ENCODE measurements around the gene ASTL.
A peak's percentile ranks its signal among the peaks of the same experiment; 100 is the strongest.

ASTL gene

DNA sequence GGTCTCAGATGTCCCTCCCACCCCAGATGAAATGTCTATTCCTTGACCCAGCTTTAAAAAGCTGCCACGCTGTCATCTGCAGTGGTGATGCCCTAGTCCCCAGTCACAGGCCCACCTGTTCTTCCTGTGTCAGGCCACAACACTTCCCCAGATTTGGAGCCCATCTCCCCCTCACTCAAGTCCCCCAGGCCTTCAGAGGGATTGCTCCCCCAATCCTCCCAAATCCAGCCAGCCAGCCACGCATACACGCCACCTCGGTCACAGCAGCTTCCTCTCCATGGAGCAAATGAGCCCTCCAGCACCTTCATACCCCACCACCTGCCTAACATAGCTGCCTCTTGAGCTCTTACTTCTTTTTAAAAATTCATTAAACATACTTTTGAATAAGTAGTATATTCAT lies 7.8 kb downstream of the ASTL start:
- DNase-seq = no peak

DNA sequence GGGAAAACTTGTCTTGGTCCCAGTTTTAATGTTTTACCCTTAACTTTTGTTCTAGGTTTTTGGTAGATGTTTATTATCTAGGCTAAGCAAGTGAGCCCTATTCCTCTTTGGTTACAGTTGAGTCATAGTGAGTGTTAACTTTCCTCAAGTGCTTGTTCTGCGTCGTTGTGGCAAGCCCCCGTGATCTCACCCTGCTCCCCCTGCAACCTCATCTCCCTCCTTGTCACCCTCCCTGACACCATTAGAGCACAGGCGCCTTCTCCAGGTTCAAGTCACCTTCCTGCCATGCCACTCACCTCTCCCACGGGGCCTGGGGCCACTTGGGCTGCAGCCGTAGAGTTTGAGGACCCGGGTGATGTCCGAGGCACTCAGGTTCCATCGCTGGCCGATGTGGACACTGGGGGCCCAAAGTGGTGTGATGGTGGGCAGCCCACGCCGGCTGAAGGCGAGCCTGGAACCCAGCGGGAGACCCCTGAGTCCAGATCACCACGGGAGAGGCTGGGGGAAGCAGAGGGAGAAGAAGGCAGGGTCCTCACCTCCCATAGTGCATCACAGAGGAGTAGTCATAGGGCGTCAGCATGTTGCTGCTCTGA lies 8.7 kb downstream of the ASTL start:
- no peak for DNase-seq

DNA sequence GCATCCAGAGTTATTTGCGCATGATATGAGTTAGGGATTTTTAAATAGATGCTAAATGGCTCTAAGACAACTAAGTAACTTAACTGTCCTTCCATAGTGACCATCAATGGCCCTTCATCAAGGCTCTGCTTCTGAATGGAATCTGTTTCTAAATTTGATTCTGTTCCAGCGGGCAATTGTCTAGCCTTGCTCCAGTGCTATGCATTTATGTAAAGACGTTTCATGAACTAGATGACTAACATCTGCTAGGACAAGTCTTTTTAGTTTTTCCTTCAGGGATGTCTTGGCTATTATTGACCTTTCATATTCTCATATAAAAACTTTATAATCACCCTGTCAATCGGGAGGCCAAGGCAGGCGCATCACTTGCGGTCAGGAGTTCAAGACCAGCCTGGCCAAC lies 9.8 kb downstream of the ASTL start:
- no peak for DNase-seq

DNA sequence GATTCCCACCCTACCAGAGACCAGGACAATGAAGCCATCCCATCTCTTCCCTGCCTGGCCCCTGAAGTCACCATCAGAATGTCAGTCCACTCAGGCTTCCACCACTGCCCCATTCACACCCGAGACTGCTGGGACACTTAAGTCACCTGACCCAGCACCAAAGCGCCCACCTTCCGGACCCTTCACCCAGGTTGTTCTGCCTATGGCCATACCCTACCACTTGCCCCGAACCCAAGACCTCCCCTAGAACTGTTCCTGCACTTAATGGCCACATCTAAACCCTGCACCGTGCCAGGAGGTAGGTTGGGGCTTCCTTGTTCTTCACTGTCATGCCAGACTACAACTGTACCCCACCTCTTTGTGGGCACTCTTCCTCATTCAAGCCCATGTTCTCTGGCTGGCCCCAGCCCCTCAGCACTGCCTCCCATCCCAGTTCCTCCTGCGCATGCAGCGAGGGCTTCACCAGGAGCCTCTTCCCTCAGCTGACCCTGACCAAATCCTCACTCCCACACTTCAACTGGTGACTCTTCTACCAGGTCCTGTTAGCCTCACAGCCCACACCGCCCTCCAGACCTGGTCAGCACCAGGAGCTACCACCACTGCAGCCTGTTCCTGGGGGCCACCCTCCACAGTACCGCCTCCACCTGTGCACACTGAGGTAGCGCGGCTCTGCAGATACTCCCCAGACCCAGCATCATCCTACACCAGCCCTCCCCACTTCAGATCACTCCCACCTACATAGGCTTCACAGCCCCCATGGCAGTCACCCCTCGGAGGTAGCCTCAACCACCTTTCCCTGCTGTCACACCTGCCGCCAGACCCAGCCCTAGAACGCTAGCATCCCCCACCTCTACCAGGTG lies 13.7 kb downstream of the ASTL start:
- DNase-seq = no peak

DNA sequence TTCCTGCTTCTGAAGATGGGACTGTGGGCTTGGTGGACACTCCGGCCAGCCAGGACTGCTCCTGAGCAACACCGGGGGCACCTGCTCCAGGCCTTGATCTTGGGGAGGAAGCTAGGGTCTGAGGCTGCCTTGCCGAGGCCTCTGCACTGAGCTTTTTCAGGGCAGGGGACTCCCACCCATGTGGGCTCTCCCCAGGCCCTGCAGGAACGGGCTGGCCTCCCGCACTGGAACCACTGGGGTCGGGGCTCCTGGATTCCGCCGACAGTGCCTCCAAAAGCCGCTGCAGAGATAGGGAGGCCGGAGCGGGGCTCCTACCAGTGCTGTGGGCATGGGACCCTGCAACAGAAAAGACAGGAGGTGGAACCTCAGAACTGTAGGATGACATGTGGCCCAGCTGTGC lies 14.4 kb downstream of the ASTL start:
- DNase-seq = no peak

DNA sequence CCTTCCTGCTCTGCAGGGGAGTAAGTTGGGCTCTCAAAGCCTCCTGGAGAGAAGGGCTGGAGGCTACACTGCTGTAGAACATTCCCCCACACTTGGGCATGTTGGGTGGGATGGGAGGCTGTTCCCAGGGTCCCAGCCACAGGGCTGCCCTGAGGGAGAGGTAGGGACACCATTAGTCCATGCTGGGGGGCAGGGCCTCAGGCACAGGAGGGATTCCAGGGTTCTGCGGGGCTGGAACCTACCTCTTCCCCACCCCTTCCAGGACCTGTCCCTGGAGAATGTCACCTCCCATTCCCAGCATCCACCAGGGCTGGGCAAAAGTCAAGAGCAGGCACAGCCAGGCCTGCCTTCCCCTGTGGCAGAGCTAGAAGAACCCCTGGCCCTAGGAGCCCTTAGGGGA lies 15.0 kb downstream of the ASTL start:
- DNase-seq = no peak

DNA sequence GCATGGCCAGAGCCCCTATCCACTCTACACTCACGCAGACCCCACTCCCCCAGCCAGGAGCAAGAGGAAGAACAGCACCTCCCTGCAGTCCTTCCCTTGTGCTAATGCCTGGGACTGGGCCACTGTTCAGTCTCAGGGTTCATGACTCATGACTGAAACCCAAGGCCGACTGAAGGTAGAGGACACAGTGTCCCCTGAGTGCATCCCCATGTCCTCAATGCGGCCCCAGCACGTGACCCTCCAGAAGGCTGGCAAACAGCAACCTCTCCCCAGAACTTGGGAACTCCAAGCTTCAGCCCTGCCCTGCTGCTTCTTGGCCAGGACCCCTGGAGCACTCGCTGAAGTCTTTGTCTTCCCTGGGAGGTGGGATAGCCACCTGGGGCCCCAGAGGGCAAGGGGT lies 15.9 kb downstream of the ASTL start:
- DNase-seq = no peak

DNA sequence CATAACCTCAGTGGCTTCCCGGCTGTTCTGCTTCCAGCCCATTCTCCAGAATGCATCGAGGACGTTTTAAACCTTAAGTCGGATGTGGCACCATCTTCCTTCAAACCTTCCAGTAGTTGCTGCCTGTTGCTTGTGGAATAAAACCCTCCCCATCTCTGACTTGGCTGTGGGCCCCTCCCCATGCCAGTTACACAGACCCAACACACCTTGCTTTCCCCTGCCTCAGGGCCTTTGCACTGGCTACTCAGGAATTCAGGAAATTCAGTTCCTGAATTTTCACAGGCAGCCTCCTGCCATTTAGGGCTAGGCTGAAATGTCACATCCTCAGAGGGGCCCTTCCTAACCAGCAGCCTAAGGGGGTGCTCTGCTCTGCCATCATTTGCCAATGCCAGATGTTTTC lies 16.9 kb downstream of the ASTL start:
- no peak for DNase-seq

DNA sequence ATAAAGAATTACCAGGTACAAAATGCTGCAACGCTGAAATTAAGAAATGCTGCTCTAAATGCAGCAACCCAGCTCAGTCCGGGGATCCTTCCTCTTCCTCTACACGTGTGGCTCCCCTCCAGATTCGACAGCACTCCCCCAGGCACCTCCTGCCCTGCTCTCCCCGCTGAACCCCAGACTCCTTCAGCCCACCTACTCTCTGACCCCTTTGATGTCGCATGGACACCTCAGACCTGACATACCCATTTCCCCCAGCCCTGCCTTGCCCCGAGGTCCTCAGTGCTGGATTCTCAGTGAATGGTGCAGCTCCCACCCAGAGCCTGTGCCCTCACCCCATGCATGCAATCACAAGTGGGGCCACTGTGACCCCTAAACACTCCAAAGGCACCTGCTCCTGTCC lies 17.3 kb downstream of the ASTL start:
- no peak for DNase-seq

DNA sequence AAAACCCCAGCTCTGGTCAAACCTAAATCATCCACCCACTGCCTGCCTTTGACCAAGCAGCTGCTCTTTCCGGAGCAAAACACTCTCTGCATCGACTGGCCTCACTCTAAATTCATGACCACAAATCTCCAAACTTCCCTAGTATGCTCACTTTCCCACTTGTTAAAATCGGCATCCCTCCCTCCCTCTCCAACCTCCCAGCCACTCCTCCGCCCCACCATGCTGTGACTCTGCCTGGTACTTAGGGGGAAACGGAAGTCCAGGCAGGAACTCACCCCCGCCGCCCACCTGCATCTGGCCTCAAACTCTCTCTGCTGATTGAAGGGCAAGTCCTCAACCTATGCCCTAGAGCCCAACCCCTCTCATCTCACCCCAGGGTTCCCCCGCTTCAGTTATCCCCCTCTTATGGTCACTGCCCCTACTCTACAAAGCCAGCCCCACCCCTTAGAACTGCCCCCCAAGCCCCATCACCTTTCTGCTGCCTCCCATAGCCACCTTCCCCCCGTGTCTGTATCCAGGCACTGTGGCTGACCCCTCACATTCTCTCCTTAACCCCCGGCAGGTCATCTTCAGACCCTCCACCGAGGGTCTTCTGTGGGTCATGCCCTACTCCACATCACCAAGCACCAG lies 18.1 kb downstream of the ASTL start:
- no peak for DNase-seq

DNA sequence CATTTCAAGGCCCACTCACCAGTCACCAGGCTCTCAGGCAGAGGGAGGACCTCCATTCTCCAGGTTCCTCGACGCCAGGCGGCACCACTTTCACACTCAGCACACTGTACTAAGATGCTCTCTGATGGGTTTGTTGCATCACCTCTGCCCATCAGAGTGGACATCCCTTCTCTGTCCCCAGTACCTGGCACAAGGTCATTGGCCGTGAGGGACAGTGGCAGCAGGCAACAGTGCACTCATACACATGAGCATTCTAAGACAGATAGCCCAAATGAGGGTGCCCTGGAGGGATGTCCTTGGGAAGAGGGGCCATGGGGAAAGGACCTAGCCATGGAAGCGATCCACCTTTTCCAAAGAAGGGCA lies 18.9 kb downstream of the ASTL start:
- DNase-seq = no peak

DNA sequence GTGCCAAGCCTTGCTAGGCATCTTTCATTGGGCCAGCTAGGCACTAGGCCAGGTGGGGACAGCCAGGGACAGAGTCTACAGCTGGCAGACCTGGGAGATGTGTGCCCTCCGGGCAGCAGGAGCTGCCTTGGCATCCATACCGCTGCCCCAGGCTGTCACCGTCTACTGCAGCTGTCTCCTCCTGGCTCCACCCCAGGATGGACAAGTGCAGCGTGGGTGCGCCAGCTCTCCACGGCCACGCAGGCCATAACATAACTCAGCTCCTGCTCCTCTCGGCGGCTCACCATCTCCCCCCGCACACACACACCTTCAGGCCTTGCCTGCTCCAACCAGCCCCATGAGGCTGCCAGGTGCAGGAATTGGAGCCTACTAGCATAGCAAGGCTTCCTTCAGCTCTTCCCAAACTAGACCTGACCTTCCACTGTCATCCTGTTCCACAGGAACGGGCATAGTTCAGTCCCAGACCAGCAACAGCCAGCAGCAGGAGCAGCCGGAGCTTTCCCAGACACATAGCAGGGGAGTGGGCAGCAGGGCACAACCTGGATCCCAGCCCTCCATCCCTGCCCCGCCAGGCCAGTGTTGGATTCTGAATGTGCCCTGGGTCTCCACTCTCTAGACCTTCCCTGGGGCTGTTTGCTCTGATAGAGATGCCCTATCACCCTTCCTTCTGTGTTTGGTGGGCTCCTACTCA lies 19.5 kb downstream of the ASTL start:
- DNase-seq = no peak

DNA sequence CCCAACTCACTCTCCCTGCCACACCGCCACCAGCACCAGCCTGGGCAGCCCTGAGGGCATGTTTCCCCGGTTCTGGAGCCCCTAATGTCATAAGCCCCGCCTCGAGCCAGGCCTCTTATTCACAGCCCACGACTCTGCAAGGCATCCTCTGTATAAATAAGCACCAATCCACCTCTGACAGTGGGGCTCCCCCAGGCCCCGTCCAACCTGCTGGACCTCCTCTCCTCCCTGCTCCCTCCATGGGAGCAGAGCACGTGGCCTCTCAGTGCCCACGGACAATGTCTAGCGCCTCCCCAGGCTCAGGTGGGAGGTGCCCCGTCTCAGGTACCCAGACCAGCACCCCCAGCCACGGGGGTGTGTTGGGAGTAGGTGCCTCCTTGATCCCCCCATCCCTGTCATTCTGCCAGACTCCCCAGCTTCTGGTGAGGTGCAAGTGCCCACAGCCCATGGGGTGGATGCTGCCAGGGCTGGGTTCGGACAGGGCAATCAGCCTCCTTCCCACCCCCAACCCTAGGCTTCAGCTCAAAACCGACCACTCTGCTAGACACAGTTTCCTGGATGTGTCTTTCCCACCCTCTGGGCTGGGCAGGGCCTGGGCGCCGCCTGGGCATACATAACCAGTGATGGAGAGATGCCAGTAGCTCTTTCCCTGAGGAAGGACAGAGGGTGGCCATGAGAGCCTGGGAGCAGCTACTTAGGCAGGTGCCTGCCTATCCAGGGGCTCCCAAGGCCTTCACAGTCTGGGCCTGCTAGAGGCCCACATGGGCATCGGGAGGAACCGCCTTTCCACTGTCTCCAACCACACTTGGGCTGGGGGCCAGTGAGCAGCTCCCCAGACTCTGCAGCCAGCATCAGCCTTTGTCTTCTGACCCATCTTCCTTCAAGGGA lies 20.4 kb downstream of the ASTL start:
- DNase-seq = peak; percentile 21

DNA sequence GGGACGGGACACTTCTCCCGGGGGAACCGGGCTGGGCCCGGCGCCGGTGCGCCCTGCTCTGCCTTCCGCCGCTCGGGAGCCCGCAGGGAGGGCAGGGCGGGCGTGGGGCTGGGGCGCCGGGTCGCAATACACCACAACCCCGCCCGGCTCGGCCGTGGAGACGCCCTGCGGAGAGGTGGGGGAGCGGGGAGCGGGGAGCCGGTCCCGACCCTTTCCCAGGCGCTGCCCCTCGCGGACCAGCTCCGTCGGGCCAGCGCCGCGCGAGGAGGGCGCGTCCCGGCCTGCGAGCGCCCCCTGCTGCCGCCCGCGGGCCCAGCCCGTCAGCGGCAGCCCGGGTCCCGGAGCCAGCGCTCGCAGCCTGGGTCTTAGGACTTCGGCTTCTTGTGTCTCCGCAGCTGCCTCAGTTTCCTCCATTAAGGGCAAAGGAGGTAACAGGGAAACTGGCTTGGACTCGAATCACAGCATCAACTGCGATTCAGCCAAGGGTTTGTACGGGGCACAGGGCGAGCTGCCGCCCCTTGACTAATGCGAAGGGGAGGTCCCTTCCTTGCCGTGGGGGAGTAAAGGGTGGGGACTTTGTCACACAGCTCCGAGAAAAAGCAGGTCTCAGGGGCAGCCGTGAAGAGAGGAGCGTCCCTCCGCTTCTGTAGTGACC lies 21.3 kb downstream of the ASTL start:
- peak; percentile 85 for DNase-seq

DNA sequence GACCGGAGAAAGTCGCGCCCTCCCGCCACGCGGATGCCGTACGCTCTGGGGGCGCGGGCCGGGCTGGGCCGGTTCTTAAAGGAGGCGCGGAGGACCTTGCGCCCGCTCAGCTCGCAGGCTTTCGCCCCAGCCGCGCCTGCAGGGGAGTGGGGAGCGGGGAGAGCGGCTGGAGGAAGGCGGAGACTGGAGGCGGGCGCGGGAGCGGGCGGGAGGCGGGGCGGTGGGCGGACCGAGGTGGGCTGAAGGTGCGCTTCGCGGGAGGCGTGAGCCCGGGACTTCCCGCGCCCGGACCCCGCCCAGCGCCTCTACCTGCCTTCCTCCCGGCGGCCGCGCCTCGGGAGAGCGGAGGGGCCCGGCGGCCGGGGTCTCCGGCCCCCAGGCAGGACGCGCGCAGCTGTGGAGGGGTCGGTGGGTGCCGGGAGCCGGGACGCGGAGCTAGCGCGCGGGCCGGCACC lies 21.9 kb downstream of the ASTL start, which contains the start of gene ADRA2B:
TSS of gene ADRA2B (minus strand) at position 148 of the 455 bp plus-strand sequence. CDS start 422 bp downstream, outside the sequence.
- DNase-seq = peak; percentile 81

DNA sequence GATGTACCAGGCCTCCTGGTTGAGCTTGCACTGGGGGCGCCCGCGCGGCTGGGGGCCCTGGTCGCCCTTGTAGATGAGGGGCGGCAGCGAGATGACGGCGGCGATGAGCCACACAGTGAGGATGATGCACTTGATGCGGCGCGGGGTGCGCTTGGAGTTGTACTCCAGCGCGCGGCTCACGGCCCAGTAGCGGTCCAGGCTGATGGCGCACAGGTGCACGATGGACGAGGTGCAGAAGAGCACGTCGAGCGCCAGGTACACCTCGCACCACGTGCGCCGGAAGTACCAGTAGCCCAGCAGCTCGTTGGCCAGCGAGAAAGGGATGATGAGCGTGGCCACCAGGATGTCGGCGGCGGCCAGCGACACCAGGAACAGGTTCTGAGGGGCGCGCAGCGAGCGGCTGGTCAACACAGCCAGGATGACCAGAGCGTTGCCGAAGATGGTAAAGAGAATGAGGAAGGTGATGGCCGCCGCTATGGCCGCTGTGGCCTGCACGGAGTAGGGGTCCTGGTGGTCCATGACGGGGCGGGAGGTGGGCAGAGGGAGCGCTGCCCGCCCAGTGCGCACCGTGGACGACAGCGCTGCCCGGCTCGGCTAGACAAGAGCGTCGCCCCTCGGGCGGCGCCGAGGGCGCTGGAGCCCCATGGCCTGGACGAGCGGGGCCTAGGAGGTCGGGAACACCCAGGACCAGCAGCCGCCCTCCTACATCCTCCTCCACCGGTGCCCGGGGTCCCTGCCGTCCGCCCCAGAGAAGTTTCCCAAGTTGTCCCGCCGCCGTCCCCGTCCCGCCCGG lies 22.5 kb downstream of the ASTL start:
- DNase-seq = no peak

DNA sequence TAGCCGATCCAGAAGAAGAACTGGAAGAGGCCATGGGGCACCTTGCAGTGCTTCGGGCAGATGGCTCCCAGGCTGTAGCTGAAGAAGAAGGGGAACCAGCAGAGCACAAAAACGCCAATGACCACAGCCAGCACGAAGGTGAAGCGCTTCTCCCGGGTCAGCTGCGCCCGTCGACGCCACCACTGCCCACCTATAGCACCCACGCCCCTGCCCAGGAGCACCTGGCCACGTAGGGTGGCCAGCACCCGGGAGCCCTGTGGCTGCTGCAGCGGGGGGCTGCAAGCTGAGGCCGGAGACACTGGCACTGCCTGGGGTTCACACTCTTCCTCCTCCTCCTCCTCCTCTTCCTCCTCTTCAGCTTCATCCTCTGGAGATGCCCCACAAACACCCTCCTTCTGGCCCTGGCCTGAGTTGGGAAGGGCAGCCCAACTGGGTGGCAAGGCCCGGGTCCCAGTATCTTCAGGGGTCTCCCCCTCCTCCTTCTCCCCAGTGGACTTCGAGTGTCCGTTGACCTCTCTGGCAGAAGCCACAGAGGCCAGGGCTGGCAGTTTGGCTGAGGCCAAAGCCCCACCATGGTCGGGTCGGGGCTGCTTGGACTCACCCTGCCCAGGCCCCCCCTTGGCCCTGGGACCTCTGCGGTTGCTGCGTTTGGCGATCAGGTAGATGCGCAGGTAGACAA lies 23.3 kb downstream of the ASTL start:
- DNase-seq = peak; percentile 21

DNA sequence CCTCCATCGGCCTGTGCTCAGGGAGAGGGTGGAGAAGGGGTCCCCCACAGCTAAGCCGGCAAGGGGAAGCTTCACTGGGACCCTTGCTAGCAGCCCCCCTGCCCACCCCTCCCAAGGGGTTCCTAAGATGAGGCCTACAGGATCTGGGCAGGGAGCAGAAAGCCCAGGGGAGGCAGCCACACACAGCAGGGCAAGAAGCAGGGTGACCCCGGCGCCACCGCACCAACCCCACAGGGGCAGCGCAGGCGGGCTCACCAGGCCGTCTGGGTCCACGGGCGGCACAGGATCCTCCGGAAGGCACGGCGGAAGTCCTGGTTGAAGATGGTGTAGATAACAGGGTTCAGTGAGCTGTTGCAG lies 23.8 kb downstream of the ASTL start:
- no peak for DNase-seq

DNA sequence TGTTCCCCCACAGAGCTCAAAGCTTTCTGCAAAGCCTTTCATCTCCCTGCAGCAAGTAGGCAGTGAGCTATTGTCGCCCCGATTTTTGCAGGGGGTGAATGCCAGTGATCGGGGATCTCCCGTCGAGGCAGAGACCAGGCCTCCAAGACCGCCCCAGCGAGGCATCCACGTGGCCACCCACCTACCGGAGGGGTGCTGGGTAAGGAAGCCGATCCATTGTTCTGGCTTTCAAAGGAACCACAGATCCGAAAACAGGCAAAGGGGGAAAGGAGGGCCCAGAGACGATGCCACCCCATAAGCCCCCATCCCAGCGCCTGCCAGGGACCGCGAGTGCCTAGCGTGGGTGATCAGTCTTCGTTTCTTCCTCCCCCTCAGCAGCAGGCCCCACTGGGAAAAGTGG lies 24.4 kb downstream of the ASTL start:
- no peak for DNase-seq

DNA sequence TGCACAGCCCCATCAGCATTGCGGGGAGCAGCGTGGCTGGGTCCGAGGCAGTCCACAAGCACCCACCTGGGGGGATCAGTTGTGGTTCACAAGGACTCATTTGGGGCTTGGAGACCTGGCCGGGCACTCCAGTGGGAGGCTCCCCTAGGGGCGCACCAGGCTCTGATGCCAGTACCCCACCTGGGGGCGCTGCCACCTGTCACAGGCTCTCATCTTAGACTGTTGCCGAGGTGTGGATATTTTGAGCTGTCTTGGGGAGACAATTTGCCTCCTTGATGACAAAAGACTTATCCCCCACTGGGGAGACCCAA lies 25.0 kb downstream of the ASTL start:
- no peak for DNase-seq

Measured in right kidney (tissue), 1 donor.